Activated naive CD4-positive, alpha-beta T cell (primary cell): Measurements from ENCODE around the gene PLPP4.

Source experiments
- DNase-seq, 4 experiments: peaks; one replicate each; lab custom pipeline; 2025; lab: John Stamatoyannopoulos, UW

The PLPP4 gene

GRCh38 chr10:120517881-120518484 is 61.0 kb downstream of the PLPP4 start:
- no peak for DNase-seq

GRCh38 chr10:120521880-120522279 is 64.9 kb downstream of the PLPP4 start:
- no peak for DNase-seq

- DNase-seq = no peak
Measured at GRCh38 chr10:120527691-120528090, 70.7 kb downstream of the PLPP4 start.

GRCh38 chr10:120530699-120531098 is 73.7 kb downstream of the PLPP4 start:
- DNase-seq = no peak

- DNase-seq = no peak
Measured at GRCh38 chr10:120538091-120538490, 81.1 kb downstream of the PLPP4 start.

GRCh38 chr10:120539076-120539475 is 82.0 kb downstream of the PLPP4 start:
- no peak for DNase-seq

- DNase-seq = no peak
Measured at GRCh38 chr10:120540486-120540885, 83.5 kb downstream of the PLPP4 start.

- no peak for DNase-seq
Measured at GRCh38 chr10:120541984-120542383, 85.0 kb downstream of the PLPP4 start.

- DNase-seq = no peak
Measured at GRCh38 chr10:120542591-120542990, 85.6 kb downstream of the PLPP4 start.

GRCh38 chr10:120543291-120543690 is 86.3 kb downstream of the PLPP4 start:
- no peak for DNase-seq

- no peak for DNase-seq
Measured at GRCh38 chr10:120548210-120548609, 91.2 kb downstream of the PLPP4 start.

GRCh38 chr10:120552262-120552661 is 95.2 kb downstream of the PLPP4 start:
- no peak for DNase-seq

GRCh38 chr10:120553911-120554310 is 96.9 kb downstream of the PLPP4 start:
- no peak for DNase-seq

GRCh38 chr10:120555436-120555835 is 98.4 kb downstream of the PLPP4 start:
- no peak for DNase-seq

GRCh38 chr10:120555842-120556532 is 99.0 kb downstream of the PLPP4 start:
- DNase-seq = no peak

GRCh38 chr10:120557311-120557710 is 100.3 kb downstream of the PLPP4 start:
- DNase-seq = no peak

GRCh38 chr10:120559800-120560199 is 102.8 kb downstream of the PLPP4 start:
- DNase-seq = no peak

- no peak for DNase-seq
Measured at GRCh38 chr10:120562956-120563355, 105.9 kb downstream of the PLPP4 start.

GRCh38 chr10:120570418-120570817 is 113.4 kb downstream of the PLPP4 start:
- DNase-seq = no peak

- DNase-seq = no peak
Measured at GRCh38 chr10:120571266-120571665, 114.2 kb downstream of the PLPP4 start.

GRCh38 chr10:120572307-120572706 is 115.3 kb downstream of the PLPP4 start:
- DNase-seq = no peak

GRCh38 chr10:120573355-120573754 is 116.3 kb downstream of the PLPP4 start:
- DNase-seq = no peak

- no peak for DNase-seq
Measured at GRCh38 chr10:120574981-120575380, 118.0 kb downstream of the PLPP4 start.

GRCh38 chr10:120575411-120575810 is 118.4 kb downstream of the PLPP4 start:
- DNase-seq = no peak
